ENCODE results near the gene TBCE. TPM values are rescaled to one million over a fixed set of nuclear protein-coding genes. Genes with fewer than 3 reads are reported as not detected.
A peak's percentile ranks its signal among the peaks of the same experiment; 100 is the strongest.

Gene TBCE
- total and polyA plus RNA-seq, 9 of the 15 experiments (the other 6 are each of a cell fraction or from before 2014, with no cell fraction given) = 52.6 to 92.1 (median 82.1) TPM

GRCh38 chr1:235328271-235329138, 38.7 kb upstream of the TBCE start, which contains the start of gene GGPS1 (continued):
- TF ChIP-seq THAP7 (CRISPR knock-in tag; IDR thresholded peaks at IDR 0.05) = no peak
- TF ChIP-seq CBFA2T3 (IDR thresholded peaks at IDR 0.05) = no peak
- TF ChIP-seq POLR2AphosphoS5 (IDR thresholded peaks at IDR 0.05; ENCODE audit: control insufficient read depth, insufficient read depth, low read depth, low read length) = peak; percentile 87
- peak; percentile 95 for TF ChIP-seq ZZZ3 (IDR thresholded peaks at IDR 0.05)
- no peak for TF ChIP-seq CBX5 (IDR thresholded peaks at IDR 0.05; ENCODE audit: borderline replicate concordance, low read depth)
- no peak for TF ChIP-seq NONO (IDR thresholded peaks at IDR 0.05; ENCODE audit: low read depth in 2 of 2, low read length in 1 of 2)
- no peak for TF ChIP-seq PCBP1 (IDR thresholded peaks at IDR 0.05; ENCODE audit: low read depth, low read length, poor library complexity, severe bottlenecking)
- no peak for TF ChIP-seq ZKSCAN8 (CRISPR knock-in tag; IDR thresholded peaks at IDR 0.05)
- TF ChIP-seq ARID1B (IDR thresholded peaks at IDR 0.05) = peak; percentile 39; the same call in 1 of the 2 replicates
- TF ChIP-seq, protein P1, sequence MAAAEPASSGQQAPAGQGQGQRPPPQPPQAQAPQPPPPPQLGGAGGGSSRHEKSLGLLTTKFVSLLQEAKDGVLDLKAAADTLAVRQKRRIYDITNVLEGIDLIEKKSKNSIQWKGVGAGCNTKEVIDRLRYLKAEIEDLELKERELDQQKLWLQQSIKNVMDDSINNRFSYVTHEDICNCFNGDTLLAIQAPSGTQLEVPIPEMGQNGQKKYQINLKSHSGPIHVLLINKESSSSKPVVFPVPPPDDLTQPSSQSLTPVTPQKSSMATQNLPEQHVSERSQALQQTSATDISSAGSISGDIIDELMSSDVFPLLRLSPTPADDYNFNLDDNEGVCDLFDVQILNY (CRISPR knock-in tag; IDR thresholded peaks at IDR 0.05) = no peak
- no peak for TF ChIP-seq ZKSCAN1 (IDR thresholded peaks at IDR 0.05; ENCODE audit: low read depth, low read length)
- no peak for TF ChIP-seq YBX1 (IDR thresholded peaks at IDR 0.05)
- no peak for TF ChIP-seq ZNF507 (tag; conservative IDR thresholded peaks at IDR 0.05)
- peak; percentile 17; the same call in 1 of the 2 replicates for TF ChIP-seq ERF (CRISPR knock-in tag; IDR thresholded peaks at IDR 0.05)
- 0 out of 2 replicates have a peak, but pooled peaks have one; percentile 65 for TF ChIP-seq ZNF431 (CRISPR knock-in tag; IDR thresholded peaks at IDR 0.05)
- peak; percentile 55 for TF ChIP-seq SP2 (IDR thresholded peaks at IDR 0.05; ENCODE audit: extremely low read depth, low read depth, low read length, poor library complexity, severe bottlenecking)
- no peak for TF ChIP-seq FOXA1 (IDR thresholded peaks at IDR 0.05; ENCODE audit: borderline replicate concordance)
- peak in 1 of 2 experiments; percentile 30; a peak in 1 of 4 replicates for TF ChIP-seq SRF (CRISPR knock-in tag; IDR thresholded peaks at IDR 0.05)
- no peak; the same call in 1 of the 2 replicates for TF ChIP-seq DEAF1 (CRISPR knock-in tag; IDR thresholded peaks at IDR 0.05)
- TF ChIP-seq ESRRB (CRISPR knock-in tag; IDR thresholded peaks at IDR 0.05; ENCODE audit: borderline replicate concordance) = 0 out of 2 replicates have a peak, but pooled peaks have one; percentile 6
- TF ChIP-seq RBFOX2 (IDR thresholded peaks at IDR 0.05; ENCODE audit: low read depth, low read length) = peak; percentile 75
- no peak for TF ChIP-seq PRPF4 (IDR thresholded peaks at IDR 0.05; ENCODE audit: insufficient read depth, low read depth, low read length, poor library complexity, severe bottlenecking)
- TF ChIP-seq SP1 (CRISPR knock-in tag; IDR thresholded peaks at IDR 0.05) = no peak
- TF ChIP-seq ETV5 (CRISPR knock-in tag; IDR thresholded peaks at IDR 0.05; ENCODE audit: low read depth) = no peak; the same call in 1 of the 2 replicates
- no peak for TF ChIP-seq TCFL5 (CRISPR knock-in tag; conservative IDR thresholded peaks at IDR 0.05)
- TF ChIP-seq HNRNPUL1 (IDR thresholded peaks at IDR 0.05; ENCODE audit: low read length) = no peak
